ENCODE data around the gene GLYR1. TPM values are rescaled to one million over a fixed set of nuclear protein-coding genes. Genes with fewer than 3 reads are reported as not detected.

The GLYR1 gene
- total and polyA plus RNA-seq, 2 of the 4 experiments (the other 2 are of a cell fraction): 26.0 to 54.2 TPM

- H2AK5ac ChIP-seq (ENCODE audit: low read depth, low read length): no peak overlapping the region
- intact Hi-C loops (cut with micrococcal nuclease) (no loop called here), dilution Hi-C loops (cut with HindIII; ENCODE audit: low sequenced_read_pairs, unreplicated experiment) (no loop called here), in situ Hi-C loops (cut with MboI; ENCODE audit: low sequenced_read_pairs) (no loop called here)
- no peak for TF ChIP-seq MAZ (IDR thresholded peaks at IDR 0.05; ENCODE audit: borderline replicate concordance, low read depth, low read length)
- no peak for TF ChIP-seq SMC3 (IDR thresholded peaks at IDR 0.05; ENCODE audit: low read depth, low read length)
- no peak for TF ChIP-seq MXI1 (IDR thresholded peaks at IDR 0.05; ENCODE audit: borderline replicate concordance, low read depth, low read length)
- TF ChIP-seq RFX5 (IDR thresholded peaks at IDR 0.05; ENCODE audit: low read depth, low read length): no peak
- no peak for TF ChIP-seq CHD1 (IDR thresholded peaks at IDR 0.05; ENCODE audit: low read depth, low read length)
- TF ChIP-seq RCOR1 (IDR thresholded peaks at IDR 0.05; ENCODE audit: insufficient replicate concordance, low read length): no peak
- TF ChIP-seq POLR2A (IDR thresholded peaks at IDR 0.05; ENCODE audit: low read depth, low read length): no peak
- TF ChIP-seq MAFK (IDR thresholded peaks at IDR 0.05; ENCODE audit: low read depth, low read length): no peak
- TF ChIP-seq, protein P1, sequence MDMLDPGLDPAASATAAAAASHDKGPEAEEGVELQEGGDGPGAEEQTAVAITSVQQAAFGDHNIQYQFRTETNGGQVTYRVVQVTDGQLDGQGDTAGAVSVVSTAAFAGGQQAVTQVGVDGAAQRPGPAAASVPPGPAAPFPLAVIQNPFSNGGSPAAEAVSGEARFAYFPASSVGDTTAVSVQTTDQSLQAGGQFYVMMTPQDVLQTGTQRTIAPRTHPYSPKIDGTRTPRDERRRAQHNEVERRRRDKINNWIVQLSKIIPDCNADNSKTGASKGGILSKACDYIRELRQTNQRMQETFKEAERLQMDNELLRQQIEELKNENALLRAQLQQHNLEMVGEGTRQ (IDR thresholded peaks at IDR 0.05; ENCODE audit: low read depth, low read length): no peak
- BruUV-seq (replicated peaks): no TSS peak
- no peak overlapping the region for H2AFZ ChIP-seq (replicated peaks; ENCODE audit: low read length, poor library complexity)
- H3K79me1 ChIP-seq (ENCODE audit: low read depth in 1 of 2, low read length in 2 of 2): peaks cover 47 to 49% of the 10 kb centered on the region in 2 experiments
- no peak overlapping the region for H3K14ac ChIP-seq (replicated peaks; ENCODE audit: low read depth, low read length)
- no peak overlapping the region for H3K4ac ChIP-seq (ENCODE audit: low read depth, low read length)
- no peak overlapping the region for H3K27ac ChIP-seq (ENCODE audit: insufficient read depth, low read length)
- no peak overlapping the region for H3K4me2 ChIP-seq (ENCODE audit: low read depth, low read length)
- H2BK120ac ChIP-seq (ENCODE audit: low read depth, low read length): no peak overlapping the region
- H4K20me1 ChIP-seq (ENCODE audit: insufficient read depth, low read length): peaks cover 19% of the 10 kb centered on the region; the same call in 1 of the 2 replicates
- CTCF ChIA-PET: no interaction called here
- peaks cover 64% of the 10 kb centered on the region for H3K36me3 ChIP-seq (ENCODE audit: control insufficient read depth, insufficient read depth, low read length)
- H2BK15ac ChIP-seq (ENCODE audit: low read depth, low read length): no peak overlapping the region
- H4K5ac ChIP-seq (ENCODE audit: low read depth, low read length): no peak overlapping the region
- H3K18ac ChIP-seq (ENCODE audit: low read depth, low read length): no peak overlapping the region
- H3K9me1 ChIP-seq (ENCODE audit: insufficient read depth, low read length): no peaks in the 10 kb centered on the region
- no peaks in the 10 kb centered on the region for H3K27me3 ChIP-seq (ENCODE audit: control insufficient read depth, insufficient read depth, low read length)
- H2AK9ac ChIP-seq (replicated peaks; ENCODE audit: low read depth, low read length, poor library complexity): no peak overlapping the region
- 88% methylated on average over 3 of the region's 6 CpGs; no CpG with 5 or more reads in 1 of the 2 experiments for WGBS, 2 experiments (ENCODE audit: extremely low coverage in 2 of 2, insufficient read length in 1 of 2)
- no peaks in the 10 kb centered on the region for H3K4me1 ChIP-seq (ENCODE audit: control insufficient read depth, insufficient read depth, low read length)
- no peak overlapping the region for H2BK5ac ChIP-seq (ENCODE audit: low read depth, low read length, poor library complexity, severe bottlenecking)
- no peak overlapping the region for H3K4me3 ChIP-seq (ENCODE audit: insufficient read depth, low read depth, low read length)
- no peak overlapping the region for H3K56ac ChIP-seq (ENCODE audit: extremely low read depth, insufficient read depth, low read length)
- POLR2A ChIA-PET (ENCODE audit: unreplicated experiment): no interaction called here
- H3K23ac ChIP-seq (ENCODE audit: low read depth, low read length): no peak overlapping the region; the same call in 1 of the 2 replicates
- H4K91ac ChIP-seq (ENCODE audit: insufficient read depth, low read depth, low read length): no peak overlapping the region
- no peak for DNase-seq
- ATAC-seq (ENCODE audit: low read depth): no peak
- H3K9ac ChIP-seq (ENCODE audit: low read depth, low read length): no peak overlapping the region
- H4K8ac ChIP-seq (ENCODE audit: low read depth in 2 of 2, low read length in 2 of 2): no peak overlapping the region
- no peaks in the 10 kb centered on the region for H3K9me3 ChIP-seq (ENCODE audit: control insufficient read depth, insufficient read depth, low read length)
- H2BK20ac ChIP-seq (ENCODE audit: low read depth, low read length): no peak overlapping the region
Measured at GRCh38 chr16:4832698-4833343, 14.3 kb downstream of the GLYR1 start.
